Neural crest cell (in vitro differentiated cells): ENCODE results near the gene BHLHE41. TPM values are rescaled to one million over a fixed set of nuclear protein-coding genes. Genes with fewer than 3 reads are reported as not detected.

Experiments
- DNase-seq: peaks from one replicate; pipeline ENCODE4 v3.0.0; 2021; ENCODE audit warnings: low read depth, mixed read lengths, low spot score
- H3K27ac Mint-ChIP-seq: one replicate; pipeline ENCODE4 v1.8.0; 2021; ENCODE audit warnings: mild to moderate bottlenecking, mixed read lengths; ENCODE audit not compliant: unreplicated experiment
- H3K27me3 Mint-ChIP-seq: 2 replicates; pipeline ENCODE4 v1.8.0; 2021; ENCODE audit warnings: low read depth, mild to moderate bottlenecking, mixed read lengths
- H3K36me3 Mint-ChIP-seq: 2 replicates; pipeline ENCODE4 v1.8.0; 2021; ENCODE audit warnings: low read depth, mild to moderate bottlenecking, mixed read lengths
- H3K4me1 Mint-ChIP-seq: 2 replicates; pipeline ENCODE4 v1.8.0; 2021; ENCODE audit warnings: mixed read lengths
- H3K4me3 Mint-ChIP-seq: one replicate; pipeline ENCODE4 v1.8.0; 2021; ENCODE audit warnings: mild to moderate bottlenecking, mixed read lengths
- H3K9me3 Mint-ChIP-seq: 2 replicates; pipeline ENCODE4 v1.8.0; 2021; ENCODE audit warnings: mixed read lengths
- CTCF ChIP-seq: fragments of 200-600 bp; sonication (generic); conservative IDR thresholded peaks from 2 replicates; pipeline ENCODE4 v1.5.0; 2021; ENCODE audit warnings: antibody characterized with exemption, mild to moderate bottlenecking
- total RNA-seq: library from RNA; stranded (reverse); gene quantifications from 2 replicates; pipeline ENCODE4 v1.2.1, GENCODE V29; 2021

Gene BHLHE41
- total RNA-seq, 1 donor from 2014 or later, result 0.65 TPM

DNA sequence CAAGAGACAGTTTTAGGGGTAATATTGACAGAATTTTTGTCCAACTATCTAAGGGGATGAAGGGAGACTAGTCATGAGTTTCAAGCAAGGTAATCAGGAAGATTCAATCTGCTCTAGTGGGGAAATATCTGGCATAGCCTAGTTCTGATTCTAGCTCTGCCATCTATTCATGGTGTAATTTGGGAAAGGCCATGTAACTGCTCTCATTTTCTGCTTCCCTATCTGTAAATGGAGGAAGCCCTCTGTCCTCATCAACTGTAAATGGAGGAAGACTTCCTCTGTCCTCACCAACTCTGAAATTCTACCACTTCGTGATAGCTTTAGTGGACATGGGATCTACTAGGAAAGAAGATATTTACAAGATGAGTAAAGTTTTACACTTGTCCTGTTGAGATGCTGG is 37.9 kb downstream of the BHLHE41 start:
- no peak for DNase-seq
- Mint-ChIP-seq H3K27me3 (no peaks in the 10 kb centered on the region), H3K9me3 (peaks cover 10% of the 10 kb centered on the region), H3K36me3 (peaks cover 13% of the 10 kb centered on the region), H3K27ac (no peak overlapping the region), H3K4me3 (no peak overlapping the region), H3K4me1 (no peaks in the 10 kb centered on the region)
- no peak for TF ChIP-seq CTCF

- Mint-ChIP-seq H3K27ac (no peak overlapping the region), H3K9me3 (peaks cover 18% of the 10 kb centered on the region), H3K36me3 (peaks cover 32% of the 10 kb centered on the region), H3K27me3 (no peaks in the 10 kb centered on the region), H3K4me1 (no peaks in the 10 kb centered on the region), H3K4me3 (no peak overlapping the region)
- no peak for TF ChIP-seq CTCF
- no peak for DNase-seq
Observed at GRCh38 chr12:26080911-26081310, 43.9 kb downstream of the BHLHE41 start.

- Mint-ChIP-seq H3K4me1 (no peaks in the 10 kb centered on the region), H3K27ac (no peak overlapping the region), H3K9me3 (peaks cover 21% of the 10 kb centered on the region), H3K36me3 (peaks cover 39% of the 10 kb centered on the region), H3K4me3 (no peak overlapping the region), H3K27me3 (no peaks in the 10 kb centered on the region)
- no peak for TF ChIP-seq CTCF
- no peak for DNase-seq
Observed at GRCh38 chr12:26077915-26078702, 46.7 kb downstream of the BHLHE41 start.

Other genes starting within 250 kb of the BHLHE41 start
- 47.0 and 50.5 TPM in 2 replicates for gene RASSF8, start 166.4 kb downstream of the BHLHE41 start, total RNA-seq
- gene SSPN, start 70.5 kb upstream of the BHLHE41 start, total RNA-seq, result 4.1 and 4.7 TPM in 2 replicates